Smooth muscle cell (in vitro differentiated cells): ENCODE data around the gene ECE2. TPM values are rescaled to one million over a fixed set of nuclear protein-coding genes. Genes with fewer than 3 reads are reported as not detected.

ENCODE experiments used
- DNase-seq: peaks from one replicate; lab custom pipeline; 2025; ENCODE audit not compliant: unreplicated experiment; lab: John Stamatoyannopoulos, UW
- H2AFZ ChIP-seq: fragments of 200-600 bp; sonication (generic); 2 replicates; pipeline ENCODE4 v1.6.0; 2016; ENCODE audit warnings: antibody characterized with exemption, low read depth, mild to moderate bottlenecking
- H3F3A ChIP-seq: fragments of 200-600 bp; sonication (generic); 2 replicates; pipeline ENCODE4 v1.6.0; 2017; ENCODE audit warnings: antibody characterized with exemption, low read depth
- H3K27ac ChIP-seq: fragments of 200-600 bp; sonication (generic); 2 replicates; pipeline ENCODE4 v1.5.1; 2016; ENCODE audit warnings: low read depth, mild to moderate bottlenecking
- H3K27me3 ChIP-seq: fragments of 200-600 bp; sonication (generic); 2 replicates; pipeline ENCODE4 v1.6.1; 2016; ENCODE audit warnings: low read depth, mild to moderate bottlenecking
- H3K36me3 ChIP-seq: fragments of 200-600 bp; sonication (generic); 2 replicates; pipeline ENCODE4 v1.5.1; 2016; ENCODE audit warnings: low read depth
- H3K4me1 ChIP-seq: fragments of 200-600 bp; sonication (generic); 2 replicates; pipeline ENCODE4 v1.5.1; 2016; ENCODE audit warnings: low read depth
- H3K4me2 ChIP-seq: fragments of 200-600 bp; sonication (generic); 2 replicates; pipeline ENCODE4 v1.6.0; 2016; ENCODE audit warnings: mild to moderate bottlenecking
- H3K4me3 ChIP-seq: fragments of 200-600 bp; sonication (generic); 2 replicates; pipeline ENCODE4 v1.5.1; 2016; ENCODE audit warnings: mild to moderate bottlenecking
- H3K79me2 ChIP-seq: fragments of 200-600 bp; sonication (generic); 2 replicates; pipeline ENCODE4 v1.6.0; 2016; ENCODE audit warnings: low read depth, mild to moderate bottlenecking
- H3K9ac ChIP-seq: fragments of 200-600 bp; sonication (generic); 2 replicates; pipeline ENCODE4 v1.6.0; 2016; ENCODE audit warnings: low read depth
- H3K9me3 ChIP-seq: fragments of 200-600 bp; sonication (generic); replicated peaks from 2 replicates; pipeline ENCODE4 v1.5.1; 2016; ENCODE audit warnings: low read depth
- H4K20me1 ChIP-seq: fragments of 200-600 bp; sonication (generic); 2 replicates; pipeline ENCODE4 v1.6.0; 2016; ENCODE audit warnings: low read depth
- WGBS: methylation state at CpG from one replicate; pipeline ENCODE4 v1.1.7; 2016; ENCODE audit warnings: low lambda C conversion rate; 5-methylcytosine and 5-hydroxymethylcytosine counted together
- polyA plus RNA-seq: library from polyadenylated mRNA; unstranded; fragments of >200 nt; fragmentation: Nextera tagmentation; extraction: Ambion mirVana; gene quantifications from 2 replicates; pipeline ENCODE4 v1.2.1, GENCODE V29; 2016
- total RNA-seq: library from RNA; depleted of rRNA; stranded (reverse); fragments of >200 nt; gene quantifications from 2 replicates; pipeline ENCODE4 v1.2.3, GENCODE V29; 2014
- TF ChIP-seq, protein P1 (sequence below): fragments of 200-600 bp; sonication (generic); IDR thresholded peaks from 2 replicates; pipeline ENCODE4 v1.5.1; 2017; ENCODE audit warnings: borderline replicate concordance, mild to moderate bottlenecking, antibody characterized with exemption; ENCODE audit not compliant: insufficient read depth, poor library complexity, severe bottlenecking

ECE2 gene
- total and polyA plus RNA-seq, 2 experiments from 2014 or later, result not detected

DNA sequence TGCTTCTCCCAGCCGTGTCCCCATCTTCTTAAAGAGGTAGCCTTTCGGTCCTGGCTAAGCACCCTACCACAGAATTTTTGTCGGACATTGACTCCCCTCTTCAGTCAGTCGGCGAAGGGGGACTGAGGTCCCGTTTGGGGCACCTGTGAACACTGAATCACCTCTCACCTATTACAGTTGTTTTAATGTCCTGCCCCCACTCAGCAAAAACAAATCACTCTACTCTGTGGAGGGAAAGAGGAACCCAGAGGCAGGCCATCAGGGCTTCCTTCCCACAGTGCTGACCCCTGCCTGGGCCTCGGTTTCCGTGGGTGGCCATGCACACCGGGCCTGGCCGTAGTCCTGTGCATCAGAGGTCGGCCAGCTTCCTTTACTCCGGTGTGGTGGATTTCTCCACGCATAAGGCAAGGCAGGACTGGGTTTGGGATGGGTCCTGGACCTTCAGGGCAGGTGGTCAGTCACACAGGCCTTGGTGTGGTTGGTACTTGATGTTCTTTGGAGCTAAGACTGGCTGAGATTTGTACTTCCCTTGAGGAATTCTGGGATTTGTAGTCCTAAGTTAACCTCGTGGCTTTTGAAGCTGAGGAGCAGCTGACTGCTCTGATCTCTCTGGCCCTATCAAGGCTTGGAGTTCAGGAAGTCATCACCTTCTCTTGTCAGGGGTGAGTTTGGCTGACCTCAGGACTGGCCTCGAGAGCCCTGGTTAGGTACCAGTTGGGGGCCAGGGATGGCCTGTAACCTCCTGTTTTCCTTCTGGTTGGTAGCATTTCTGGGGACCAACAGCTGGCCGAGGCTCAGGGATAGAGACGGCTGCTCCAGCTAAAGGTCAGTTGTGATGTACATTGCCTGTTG lies 61.0 kb downstream of the ECE2 start:
- Histone ChIP-seq H4K20me1 (peaks cover 78% of the 10 kb centered on the region), H3K9ac (peak overlapping the region; percentile 97), H2AFZ (no peak overlapping the region), H3K4me2 (peak overlapping the region; percentile 95), H3K27ac (peak overlapping the region; percentile 100), H3K27me3 (no peaks in the 10 kb centered on the region), H3K36me3 (peaks cover 2% of the 10 kb centered on the region), H3K79me2 (peaks cover 15% of the 10 kb centered on the region), H3F3A (peaks cover 25% of the 10 kb centered on the region), H3K4me3 (peak overlapping the region; percentile 88), H3K4me1 (peaks cover 19% of the 10 kb centered on the region), H3K9me3 (no peaks in the 10 kb centered on the region)
- TF ChIP-seq, protein P1, sequence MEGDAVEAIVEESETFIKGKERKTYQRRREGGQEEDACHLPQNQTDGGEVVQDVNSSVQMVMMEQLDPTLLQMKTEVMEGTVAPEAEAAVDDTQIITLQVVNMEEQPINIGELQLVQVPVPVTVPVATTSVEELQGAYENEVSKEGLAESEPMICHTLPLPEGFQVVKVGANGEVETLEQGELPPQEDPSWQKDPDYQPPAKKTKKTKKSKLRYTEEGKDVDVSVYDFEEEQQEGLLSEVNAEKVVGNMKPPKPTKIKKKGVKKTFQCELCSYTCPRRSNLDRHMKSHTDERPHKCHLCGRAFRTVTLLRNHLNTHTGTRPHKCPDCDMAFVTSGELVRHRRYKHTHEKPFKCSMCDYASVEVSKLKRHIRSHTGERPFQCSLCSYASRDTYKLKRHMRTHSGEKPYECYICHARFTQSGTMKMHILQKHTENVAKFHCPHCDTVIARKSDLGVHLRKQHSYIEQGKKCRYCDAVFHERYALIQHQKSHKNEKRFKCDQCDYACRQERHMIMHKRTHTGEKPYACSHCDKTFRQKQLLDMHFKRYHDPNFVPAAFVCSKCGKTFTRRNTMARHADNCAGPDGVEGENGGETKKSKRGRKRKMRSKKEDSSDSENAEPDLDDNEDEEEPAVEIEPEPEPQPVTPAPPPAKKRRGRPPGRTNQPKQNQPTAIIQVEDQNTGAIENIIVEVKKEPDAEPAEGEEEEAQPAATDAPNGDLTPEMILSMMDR, result no peak
- 37% methylated on average over 17 of the region's 17 CpGs for WGBS
- DNase-seq, result no peak

DNA sequence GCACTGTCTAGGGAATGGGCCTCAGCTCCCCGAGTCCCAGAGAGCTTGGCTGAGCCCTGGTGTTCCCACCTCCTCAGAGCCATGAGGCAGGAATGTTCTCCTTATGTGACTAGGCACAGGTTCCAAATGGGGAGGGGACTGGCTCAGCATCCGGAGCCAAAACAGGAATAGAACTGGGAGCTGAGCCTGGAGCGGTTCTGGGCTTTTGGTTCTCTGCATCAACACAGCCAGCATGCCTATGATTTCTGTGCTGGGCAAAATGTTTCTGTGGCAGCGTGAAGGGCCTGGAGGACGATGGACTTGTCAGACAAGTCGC lies 61.5 kb downstream of the ECE2 start, which contains the start of gene FAM131A:
TSS of gene FAM131A (plus strand) at position 202 of the 316 bp plus-strand sequence. CDS start at position 233, 31 bp downstream.
- Histone ChIP-seq H4K20me1 (peaks cover 78% of the 10 kb centered on the region), H3K4me3 (peak within 1 kb of the TSS; percentile 88), H3K4me2 (peak within 1 kb of the TSS; percentile 95), H3K9me3 (no peaks in the 10 kb centered on the region), H3K27ac (peak within 1 kb of the TSS; percentile 100), H2AFZ (no peak within 1 kb of the TSS), H3K4me1 (peaks cover 19% of the 10 kb centered on the region), H3K9ac (peak within 1 kb of the TSS; percentile 97), H3K36me3 (no peaks in the 10 kb centered on the region), H3K27me3 (no peaks in the 10 kb centered on the region), H3F3A (peaks cover 19% of the 10 kb centered on the region), H3K79me2 (peaks cover 15% of the 10 kb centered on the region)
- 85% methylated on average over 6 of the region's 6 CpGs for WGBS
- no peak for DNase-seq
- TF ChIP-seq, protein P1, result no peak

DNA sequence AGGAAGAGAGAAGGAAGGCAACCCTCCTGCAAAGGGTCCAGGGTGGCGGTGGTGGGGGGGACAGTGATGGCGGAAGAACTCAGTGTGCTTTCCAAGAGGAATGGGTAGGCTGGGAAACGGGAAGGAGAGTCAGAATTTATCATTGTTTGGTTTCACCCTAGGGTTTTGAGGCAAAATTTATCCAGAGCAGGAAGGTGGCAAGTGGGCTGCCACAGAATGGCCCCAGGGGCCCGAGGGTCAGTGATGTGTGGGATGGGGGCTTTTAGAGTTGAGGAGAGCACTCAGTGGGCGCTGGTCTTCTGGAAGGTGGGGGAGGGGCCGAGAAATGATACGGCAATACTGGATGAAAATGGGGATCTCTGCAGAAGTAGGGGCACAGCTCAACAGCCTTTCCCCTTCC lies 62.2 kb downstream of the ECE2 start:
- peaks cover 19% of the 10 kb centered on the region for H3K4me1 ChIP-seq
- peak overlapping the region; percentile 8 for H3K9ac ChIP-seq
- peak overlapping the region; percentile 95 for H3K4me2 ChIP-seq
- TF ChIP-seq, protein P1, result no peak
- no peaks in the 10 kb centered on the region for H3K27me3 ChIP-seq
- 90% methylated on average over 7 of the region's 7 CpGs for WGBS
- H2AFZ ChIP-seq, result no peak overlapping the region
- H3K79me2 ChIP-seq, result peaks cover 15% of the 10 kb centered on the region
- H3F3A ChIP-seq, result peaks cover 13% of the 10 kb centered on the region
- no peaks in the 10 kb centered on the region for H3K36me3 ChIP-seq
- peak overlapping the region; percentile 100 for H3K27ac ChIP-seq
- H4K20me1 ChIP-seq, result peaks cover 75% of the 10 kb centered on the region
- DNase-seq, result no peak
- no peak overlapping the region for H3K4me3 ChIP-seq
- no peaks in the 10 kb centered on the region for H3K9me3 ChIP-seq
